PC-3 (cell line): ENCODE measurements around the gene STUM.

Experiments
- EZH2 ChIP-seq: fragments of 300-600 bp; sonication (generic); IDR thresholded peaks from one replicate; pipeline ENCODE4 v1.6.1; 2017; ENCODE audit warnings: antibody characterized with exemption, mild to moderate bottlenecking, low read length; ENCODE audit not compliant: unreplicated experiment
- EZH2phosphoT487 ChIP-seq: fragments of 300-600 bp; sonication (generic); IDR thresholded peaks from 2 replicates; pipeline ENCODE4 v1.6.1; 2018; ENCODE audit warnings: mild to moderate bottlenecking, antibody characterized with exemption, low read length, borderline replicate concordance
- TF ChIP-seq, protein P1 (sequence below): fragments of 300-600 bp; sonication (generic); conservative IDR thresholded peaks from 2 replicates; pipeline ENCODE4 v1.5.1; 2017; ENCODE audit warnings: antibody characterized with exemption, low read depth, mild to moderate bottlenecking, low read length

GRCh38 chr1:226523646-226524406 lies 24.7 kb upstream of the STUM start:
- TF ChIP-seq, protein P1, sequence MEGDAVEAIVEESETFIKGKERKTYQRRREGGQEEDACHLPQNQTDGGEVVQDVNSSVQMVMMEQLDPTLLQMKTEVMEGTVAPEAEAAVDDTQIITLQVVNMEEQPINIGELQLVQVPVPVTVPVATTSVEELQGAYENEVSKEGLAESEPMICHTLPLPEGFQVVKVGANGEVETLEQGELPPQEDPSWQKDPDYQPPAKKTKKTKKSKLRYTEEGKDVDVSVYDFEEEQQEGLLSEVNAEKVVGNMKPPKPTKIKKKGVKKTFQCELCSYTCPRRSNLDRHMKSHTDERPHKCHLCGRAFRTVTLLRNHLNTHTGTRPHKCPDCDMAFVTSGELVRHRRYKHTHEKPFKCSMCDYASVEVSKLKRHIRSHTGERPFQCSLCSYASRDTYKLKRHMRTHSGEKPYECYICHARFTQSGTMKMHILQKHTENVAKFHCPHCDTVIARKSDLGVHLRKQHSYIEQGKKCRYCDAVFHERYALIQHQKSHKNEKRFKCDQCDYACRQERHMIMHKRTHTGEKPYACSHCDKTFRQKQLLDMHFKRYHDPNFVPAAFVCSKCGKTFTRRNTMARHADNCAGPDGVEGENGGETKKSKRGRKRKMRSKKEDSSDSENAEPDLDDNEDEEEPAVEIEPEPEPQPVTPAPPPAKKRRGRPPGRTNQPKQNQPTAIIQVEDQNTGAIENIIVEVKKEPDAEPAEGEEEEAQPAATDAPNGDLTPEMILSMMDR, result no peak
- TF ChIP-seq EZH2, result no peak
- no peak for TF ChIP-seq EZH2phosphoT487
